ENCODE results near the gene MAST3. TPM values are rescaled to one million over a fixed set of nuclear protein-coding genes. Genes with fewer than 3 reads are reported as not detected.
A peak's percentile ranks its signal among the peaks of the same experiment; 100 is the strongest.
"Not testable (repeated sequence)": the region's sequence is repeated elsewhere in the genome, so short reads cannot be mapped to it uniquely, and the experiment has no call there.

The MAST3 gene
- total and polyA plus RNA-seq, 4 donors: 4.3 to 10.6 (median 6.7) TPM

DNA sequence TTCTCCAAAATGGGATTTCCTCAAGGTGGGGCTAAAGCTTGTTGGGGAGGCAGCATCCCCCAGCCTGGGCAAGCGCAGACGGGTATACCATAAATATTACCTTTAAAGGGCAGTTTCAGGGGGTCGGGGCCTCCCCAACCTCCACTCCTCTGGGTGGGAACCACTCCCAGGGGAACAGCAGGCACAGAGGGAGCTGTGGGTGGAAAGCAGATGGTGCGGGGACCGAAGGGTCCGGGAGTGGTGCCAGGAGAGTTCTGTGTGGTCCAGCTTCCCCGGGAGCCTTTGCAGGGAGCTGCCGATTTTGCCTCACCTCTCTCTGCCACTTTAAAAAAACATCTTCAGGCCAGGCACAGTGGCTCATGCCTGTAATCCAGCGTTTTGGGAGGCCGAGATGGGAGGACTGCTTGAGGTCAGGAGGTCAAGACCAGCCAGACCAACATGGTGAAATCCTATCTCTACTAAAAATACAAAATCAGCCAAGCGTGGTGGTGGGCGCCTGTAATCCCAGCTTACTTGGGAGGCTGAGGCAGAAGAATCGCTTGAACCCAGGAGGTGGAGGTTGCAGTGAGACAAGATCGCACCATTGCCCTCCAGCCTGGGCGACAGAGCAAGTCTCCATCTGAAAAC is 5.5 kb downstream of the MAST3 start (continued):
- TF ChIP-seq YY1 (IDR thresholded peaks at IDR 0.05) (no peak), RAD21 (IDR thresholded peaks at IDR 0.05) (no peak), ATF3 (IDR thresholded peaks at IDR 0.05) (no peak), EGR1 (IDR thresholded peaks at IDR 0.05; ENCODE audit: low read depth in 2 of 2) (no peak), HNF4A (conservative IDR thresholded peaks at IDR 0.05) (no peak), FOXA1 (IDR thresholded peaks at IDR 0.05) (no peak)
- TF ChIP-seq, protein P1, sequence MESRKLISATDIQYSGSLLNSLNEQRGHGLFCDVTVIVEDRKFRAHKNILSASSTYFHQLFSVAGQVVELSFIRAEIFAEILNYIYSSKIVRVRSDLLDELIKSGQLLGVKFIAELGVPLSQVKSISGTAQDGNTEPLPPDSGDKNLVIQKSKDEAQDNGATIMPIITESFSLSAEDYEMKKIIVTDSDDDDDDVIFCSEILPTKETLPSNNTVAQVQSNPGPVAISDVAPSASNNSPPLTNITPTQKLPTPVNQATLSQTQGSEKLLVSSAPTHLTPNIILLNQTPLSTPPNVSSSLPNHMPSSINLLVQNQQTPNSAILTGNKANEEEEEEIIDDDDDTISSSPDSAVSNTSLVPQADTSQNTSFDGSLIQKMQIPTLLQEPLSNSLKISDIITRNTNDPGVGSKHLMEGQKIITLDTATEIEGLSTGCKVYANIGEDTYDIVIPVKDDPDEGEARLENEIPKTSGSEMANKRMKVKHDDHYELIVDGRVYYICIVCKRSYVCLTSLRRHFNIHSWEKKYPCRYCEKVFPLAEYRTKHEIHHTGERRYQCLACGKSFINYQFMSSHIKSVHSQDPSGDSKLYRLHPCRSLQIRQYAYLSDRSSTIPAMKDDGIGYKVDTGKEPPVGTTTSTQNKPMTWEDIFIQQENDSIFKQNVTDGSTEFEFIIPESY (IDR thresholded peaks at IDR 0.05): no peak

- H3K27ac ChIP-seq (ENCODE audit: low read depth in 1 of 2, low read length in 2 of 2): peak overlapping the region; percentile 91 to 96
- H3K4me1 ChIP-seq (ENCODE audit: control insufficient read depth in 4 of 4, insufficient read depth in 4 of 4, low read length in 3 of 4): peaks cover 6 to 38% (median 28%) of the 10 kb centered on the region in 4 donors
Observed at GRCh38 chr19:18104793-18105131, 7.2 kb downstream of the MAST3 start.

GRCh38 chr19:18105259-18105658 is 7.7 kb downstream of the MAST3 start:
- not testable (repeated sequence) for H3K9ac ChIP-seq (ENCODE audit: low read depth in 1 of 2, low read length in 2 of 2); H3K4me3 ChIP-seq (ENCODE audit: low read depth in 1 of 3, low read length in 3 of 3); H3K36me3 ChIP-seq (ENCODE audit: control insufficient read depth in 4 of 4, insufficient read depth in 3 of 4, low read depth in 1 of 4, low read length in 3 of 4); H3K9me3 ChIP-seq (ENCODE audit: control insufficient read depth in 4 of 4, low read length in 3 of 4); H3K27ac ChIP-seq (ENCODE audit: low read depth in 1 of 2, low read length in 2 of 2); H3K27me3 ChIP-seq (ENCODE audit: control insufficient read depth in 4 of 4, insufficient read depth in 4 of 4, low read length in 3 of 4); DNase-seq (ENCODE audit: low spot score)
- 41% methylated on average over 7 of the region's 7 CpGs for WGBS
- peaks cover 6 to 40% (median 31%) of the 10 kb centered on the region in 4 donors for H3K4me1 ChIP-seq (ENCODE audit: control insufficient read depth in 4 of 4, insufficient read depth in 4 of 4, low read length in 3 of 4)

More at GRCh38 chr19:18104793-18105131, 7.2 kb downstream of the MAST3 start:
- Histone ChIP-seq H3K9ac (ENCODE audit: low read depth in 1 of 2, low read length in 2 of 2) (peak overlapping the region; percentile 69 to 91), H3K36me3 (ENCODE audit: control insufficient read depth in 4 of 4, insufficient read depth in 3 of 4, low read depth in 1 of 4, low read length in 3 of 4) (no peaks in the 10 kb centered on the region), H3K9me3 (ENCODE audit: control insufficient read depth in 4 of 4, low read length in 3 of 4) (no peaks in the 10 kb centered on the region), H3K27me3 (ENCODE audit: control insufficient read depth in 4 of 4, insufficient read depth in 4 of 4, low read length in 3 of 4) (no peaks in the 10 kb centered on the region), H3K4me3 (ENCODE audit: low read depth in 1 of 3, low read length in 3 of 3) (peak overlapping the region; percentile 34 to 62 (median 50))
- TF ChIP-seq, protein P1 (IDR thresholded peaks at IDR 0.05): no peak
- TF ChIP-seq FOXA2 (IDR thresholded peaks at IDR 0.05) (no peak), FOXA1 (IDR thresholded peaks at IDR 0.05) (no peak), YY1 (IDR thresholded peaks at IDR 0.05) (no peak)
- DNase-seq (ENCODE audit: low spot score): no peak
- WGBS: 64% methylated on average over 5 of the region's 5 CpGs

GRCh38 chr19:18107235-18107634 is 9.7 kb downstream of the MAST3 start:
- 96% methylated on average over 9 of the region's 9 CpGs for WGBS
- H3K9me3 ChIP-seq (ENCODE audit: control insufficient read depth in 4 of 4, low read length in 3 of 4): no peaks in the 10 kb centered on the region

More at GRCh38 chr19:18107235-18107634, 9.7 kb downstream of the MAST3 start:
- no peak overlapping the region for H3K4me3 ChIP-seq (ENCODE audit: low read depth in 1 of 3, low read length in 3 of 3)
- no peak for DNase-seq (ENCODE audit: low spot score)
- H3K9ac ChIP-seq (ENCODE audit: low read depth in 1 of 2, low read length in 2 of 2): no peak overlapping the region
- H3K4me1 ChIP-seq (ENCODE audit: control insufficient read depth in 4 of 4, insufficient read depth in 4 of 4, low read length in 3 of 4): peaks cover 12 to 44% (median 37%) of the 10 kb centered on the region in 4 donors
- no peaks in the 10 kb centered on the region for H3K27me3 ChIP-seq (ENCODE audit: control insufficient read depth in 4 of 4, insufficient read depth in 4 of 4, low read length in 3 of 4)
- peaks cover 0 to 3% (median 0%) of the 10 kb centered on the region in 4 donors for H3K36me3 ChIP-seq (ENCODE audit: control insufficient read depth in 4 of 4, insufficient read depth in 3 of 4, low read depth in 1 of 4, low read length in 3 of 4)
- H3K27ac ChIP-seq (ENCODE audit: low read depth in 1 of 2, low read length in 2 of 2): no peak overlapping the region
- TF ChIP-seq FOXA1 (IDR thresholded peaks at IDR 0.05): no peak
- no peak for TF ChIP-seq HNF4A (conservative IDR thresholded peaks at IDR 0.05)
- no peak for TF ChIP-seq SP1 (IDR thresholded peaks at IDR 0.05)
- TF ChIP-seq RXRA (IDR thresholded peaks at IDR 0.05): no peak
- TF ChIP-seq, protein P2, sequence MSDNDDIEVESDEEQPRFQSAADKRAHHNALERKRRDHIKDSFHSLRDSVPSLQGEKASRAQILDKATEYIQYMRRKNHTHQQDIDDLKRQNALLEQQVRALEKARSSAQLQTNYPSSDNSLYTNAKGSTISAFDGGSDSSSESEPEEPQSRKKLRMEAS (IDR thresholded peaks at IDR 0.05): no peak
- TF ChIP-seq, protein P3, sequence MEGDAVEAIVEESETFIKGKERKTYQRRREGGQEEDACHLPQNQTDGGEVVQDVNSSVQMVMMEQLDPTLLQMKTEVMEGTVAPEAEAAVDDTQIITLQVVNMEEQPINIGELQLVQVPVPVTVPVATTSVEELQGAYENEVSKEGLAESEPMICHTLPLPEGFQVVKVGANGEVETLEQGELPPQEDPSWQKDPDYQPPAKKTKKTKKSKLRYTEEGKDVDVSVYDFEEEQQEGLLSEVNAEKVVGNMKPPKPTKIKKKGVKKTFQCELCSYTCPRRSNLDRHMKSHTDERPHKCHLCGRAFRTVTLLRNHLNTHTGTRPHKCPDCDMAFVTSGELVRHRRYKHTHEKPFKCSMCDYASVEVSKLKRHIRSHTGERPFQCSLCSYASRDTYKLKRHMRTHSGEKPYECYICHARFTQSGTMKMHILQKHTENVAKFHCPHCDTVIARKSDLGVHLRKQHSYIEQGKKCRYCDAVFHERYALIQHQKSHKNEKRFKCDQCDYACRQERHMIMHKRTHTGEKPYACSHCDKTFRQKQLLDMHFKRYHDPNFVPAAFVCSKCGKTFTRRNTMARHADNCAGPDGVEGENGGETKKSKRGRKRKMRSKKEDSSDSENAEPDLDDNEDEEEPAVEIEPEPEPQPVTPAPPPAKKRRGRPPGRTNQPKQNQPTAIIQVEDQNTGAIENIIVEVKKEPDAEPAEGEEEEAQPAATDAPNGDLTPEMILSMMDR (IDR thresholded peaks at IDR 0.05; ENCODE audit: low read depth, low read length, missing input control): no peak
- TF ChIP-seq TAF1 (conservative IDR thresholded peaks at IDR 0.05): no peak
- TF ChIP-seq FOXA2 (IDR thresholded peaks at IDR 0.05): no peak
- no peak for TF ChIP-seq RAD21 (IDR thresholded peaks at IDR 0.05)
- no peak for TF ChIP-seq ATF3 (IDR thresholded peaks at IDR 0.05)
- TF ChIP-seq JUND (IDR thresholded peaks at IDR 0.05): no peak
- no peak for TF ChIP-seq EGR1 (IDR thresholded peaks at IDR 0.05; ENCODE audit: low read depth in 2 of 2)

Measured in liver (tissue), 9 donors.